RWPE2 (cell line): ENCODE measurements around the gene KRT14.

ENCODE experiments used
- ATAC-seq: fragments of 200-7000 bp; cut with Tn5 transposase; 3 replicates; pipeline ENCODE4 v1.9.1; 2021; ENCODE audit warnings: low read depth
- DNase-seq: peaks from one replicate; pipeline ENCODE4 v3.0.0-alpha.2; 2020; ENCODE audit warnings: low spot score
- H3K27ac ChIP-seq: fragments of 450-650 bp; 2 replicates; pipeline ENCODE4 v1.5.1; 2017; ENCODE audit warnings: mild to moderate bottlenecking; ENCODE audit not compliant: poor library complexity, severe bottlenecking
- H3K27me3 ChIP-seq: fragments of 250-450 bp; sonication (Bioruptor Pico); 2 replicates; pipeline ENCODE4 v1.5.1; 2021; ENCODE audit warnings: mild to moderate bottlenecking, moderate library complexity; ENCODE audit not compliant: insufficient read depth, poor library complexity, severe bottlenecking
- H3K36me3 ChIP-seq: fragments of 250-450 bp; sonication (Bioruptor Pico); 2 replicates; pipeline ENCODE4 v1.5.1; 2020; ENCODE audit warnings: low read depth, mild to moderate bottlenecking, moderate library complexity
- H3K4me1 ChIP-seq: fragments of 250-450 bp; sonication (Bioruptor Pico); 2 replicates; pipeline ENCODE4 v1.5.1; 2021; ENCODE audit warnings: mild to moderate bottlenecking, moderate library complexity; ENCODE audit not compliant: insufficient read depth, poor library complexity, severe bottlenecking
- H3K4me3 ChIP-seq: fragments of 250-450 bp; sonication (Bioruptor Pico); 2 replicates; pipeline ENCODE4 v1.5.1; 2021; ENCODE audit warnings: mild to moderate bottlenecking, moderate library complexity; ENCODE audit not compliant: severe bottlenecking
- H3K9me3 ChIP-seq: fragments of 250-450 bp; sonication (Bioruptor Pico); 2 replicates; pipeline ENCODE4 v1.5.1; 2021; ENCODE audit warnings: mild to moderate bottlenecking, moderate library complexity; ENCODE audit not compliant: severe bottlenecking
- CTCF ChIP-seq: fragments of 450-650 bp; IDR thresholded peaks from one replicate; pipeline ENCODE4 v1.5.1; 2017; ENCODE audit warnings: mild to moderate bottlenecking, moderate library complexity; ENCODE audit not compliant: poor library complexity, severe bottlenecking

Gene KRT14

GRCh38 chr17:41575336-41575735 is 11.4 kb downstream of the KRT14 start:
- peaks cover 4% of the 10 kb centered on the region for H3K4me1 ChIP-seq
- DNase-seq (no peak), ATAC-seq (no peak)
- TF ChIP-seq CTCF = no peak
- no peaks in the 10 kb centered on the region for H3K36me3 ChIP-seq
- H3K4me3 ChIP-seq = no peak overlapping the region
- H3K9me3 ChIP-seq = no peaks in the 10 kb centered on the region
- no peak overlapping the region for H3K27ac ChIP-seq
- H3K27me3 ChIP-seq = no peaks in the 10 kb centered on the region

DNA sequence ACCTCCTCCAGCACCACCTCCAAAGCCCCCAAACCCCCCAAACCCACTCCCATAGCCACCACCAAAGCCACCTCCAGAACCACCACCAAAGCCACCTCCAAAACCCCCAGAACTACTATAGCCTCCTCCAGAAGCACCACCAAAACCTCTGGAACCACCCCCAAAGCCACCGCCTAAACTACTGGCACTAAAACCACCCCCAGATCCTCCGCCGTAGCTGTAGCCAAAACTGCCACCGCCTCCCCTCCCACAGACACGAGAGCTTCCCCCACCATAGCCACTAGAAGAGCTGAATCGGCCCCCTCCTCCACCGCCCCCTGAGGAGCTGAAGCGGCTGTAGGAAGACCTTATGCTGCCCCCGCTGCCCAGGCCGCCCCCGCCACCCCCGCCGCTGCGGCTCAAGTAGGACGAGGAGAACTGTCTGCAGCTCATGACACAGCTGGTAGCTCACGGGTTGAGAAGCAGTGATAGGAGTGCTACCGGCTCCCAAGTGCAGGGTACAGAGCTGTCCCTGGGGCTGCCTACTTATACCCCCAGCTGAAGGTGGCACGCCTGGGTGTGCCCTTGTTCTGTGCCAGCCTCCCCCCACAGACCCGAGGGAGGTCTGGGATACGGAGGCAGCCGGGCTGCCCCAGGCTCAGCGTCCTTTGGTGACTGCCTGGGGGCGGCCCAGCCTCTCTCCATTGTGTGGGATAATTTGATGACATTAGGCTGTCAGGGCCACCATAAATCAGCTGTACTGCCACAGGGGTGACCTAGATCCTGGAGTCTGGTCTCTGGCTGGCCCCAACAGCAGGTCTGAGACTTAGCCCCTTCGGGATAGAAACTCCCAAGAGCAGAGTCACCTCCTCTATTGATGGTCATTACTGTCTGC is 14.9 kb downstream of the KRT14 start, which contains the start of gene KRT9:
TSS of gene KRT9 (minus strand) at position 499 of the 874 bp plus-strand sequence. CDS start at position 432, 67 bp downstream.
- DNase-seq (no peak), ATAC-seq (no peak)
- Histone ChIP-seq H3K27ac (no peak within 1 kb of the TSS), H3K4me3 (no peak within 1 kb of the TSS), H3K27me3 (no peaks in the 10 kb centered on the region), H3K9me3 (no peaks in the 10 kb centered on the region), H3K4me1 (no peaks in the 10 kb centered on the region), H3K36me3 (no peaks in the 10 kb centered on the region)
- no peak for TF ChIP-seq CTCF

DNA sequence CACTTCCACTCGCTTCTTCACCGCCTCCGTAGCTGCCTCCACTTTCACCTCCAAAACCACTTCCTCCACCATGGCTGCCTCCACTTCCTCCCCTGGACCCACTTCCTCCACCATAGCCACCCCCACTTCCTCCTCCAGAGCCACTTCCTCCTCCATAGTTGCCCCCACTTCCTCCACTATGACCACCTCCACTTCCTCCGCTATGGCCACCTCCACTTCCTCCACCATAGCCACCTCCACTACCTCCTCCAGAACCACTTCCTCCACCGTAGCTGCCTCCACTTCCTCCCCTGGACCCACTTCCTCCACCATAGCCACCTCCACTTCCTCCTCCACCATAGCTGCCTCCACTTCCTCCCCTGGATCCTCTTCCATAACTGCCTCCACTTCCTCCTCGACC is 19.4 kb downstream of the KRT14 start:
- Histone ChIP-seq H3K4me3 (no peak overlapping the region), H3K27me3 (no peaks in the 10 kb centered on the region), H3K4me1 (no peaks in the 10 kb centered on the region), H3K36me3 (no peaks in the 10 kb centered on the region), H3K27ac (no peak overlapping the region), H3K9me3 (no peaks in the 10 kb centered on the region)
- DNase-seq (no peak), ATAC-seq (no peak)
- TF ChIP-seq CTCF = no peak

DNA sequence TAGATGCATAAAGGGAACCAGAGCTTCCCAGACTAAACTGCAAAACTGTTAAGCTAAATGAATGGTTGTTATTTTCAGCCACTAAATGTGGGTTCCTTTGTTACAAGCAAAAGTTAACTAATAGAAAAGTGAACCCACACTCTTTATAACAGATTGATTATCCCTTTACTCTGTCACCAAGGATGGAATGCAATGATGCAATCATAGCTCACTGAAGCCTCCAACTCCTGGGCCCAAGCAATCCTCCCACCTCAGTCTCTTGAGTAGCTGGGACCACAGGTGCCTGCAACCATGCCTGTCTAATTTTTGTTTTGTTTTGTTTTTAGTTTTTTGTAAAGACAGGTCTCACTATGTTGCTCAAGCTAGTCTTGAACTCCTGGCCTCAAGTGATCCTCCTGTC is 21.4 kb downstream of the KRT14 start:
- Histone ChIP-seq H3K4me1 (no peaks in the 10 kb centered on the region), H3K36me3 (no peaks in the 10 kb centered on the region), H3K27me3 (no peaks in the 10 kb centered on the region), H3K27ac (no peak overlapping the region), H3K4me3 (no peak overlapping the region), H3K9me3 (no peaks in the 10 kb centered on the region)
- no peak for TF ChIP-seq CTCF
- DNase-seq (no peak), ATAC-seq (no peak)

DNA sequence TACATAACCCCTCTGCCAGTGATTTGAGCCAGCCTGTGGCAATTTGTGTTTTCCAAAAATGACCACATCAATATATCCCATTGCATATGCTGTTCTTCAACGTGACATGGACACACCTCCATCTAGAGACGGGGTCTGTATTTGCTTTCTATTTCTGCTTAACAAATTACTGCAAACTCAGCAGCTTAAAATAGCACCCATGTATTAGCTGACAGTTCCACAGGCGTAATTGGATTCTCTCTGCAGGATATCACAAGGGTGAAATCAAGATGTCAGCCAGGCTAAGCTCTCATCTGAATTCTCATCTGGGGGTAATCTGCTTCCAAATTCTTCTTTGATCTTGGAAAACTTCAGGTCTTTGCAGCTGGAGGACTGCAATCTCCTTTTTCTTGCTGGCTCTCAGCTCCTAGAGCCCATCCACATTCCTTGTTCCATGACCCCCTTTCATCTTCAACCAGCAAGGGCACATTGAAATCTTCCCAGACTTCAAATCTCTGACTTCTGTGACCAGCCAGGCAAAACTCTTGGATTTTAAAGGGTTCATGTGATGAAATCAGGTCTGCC is 23.0 kb downstream of the KRT14 start:
- no peak for DNase-seq
- Histone ChIP-seq H3K4me3 (no peak overlapping the region), H3K27ac (no peak overlapping the region), H3K27me3 (no peaks in the 10 kb centered on the region), H3K9me3 (no peaks in the 10 kb centered on the region), H3K4me1 (no peaks in the 10 kb centered on the region), H3K36me3 (no peaks in the 10 kb centered on the region)
- no peak for ATAC-seq
- TF ChIP-seq CTCF = no peak
